B cell (primary cell): ENCODE data around the gene SERPINA9. TPM values are rescaled to one million over a fixed set of nuclear protein-coding genes. Genes with fewer than 3 reads are reported as not detected.

Experiments
- ATAC-seq: fragments of 200-7000 bp; cut with Tn5 transposase; one replicate; pipeline ENCODE4 v1.10.0; 2021; ENCODE audit warnings: low read depth, mild to moderate bottlenecking, moderate number of reproducible peaks, moderate library complexity
- CTCF ChIA-PET: fragments of 350-600 bp; sonication (Branson Sonifier 250); formaldehyde crosslinking; loops from one replicate; lab custom pipeline; 2021; ENCODE audit warnings: antibody characterized with exemption, inconsistent platforms; lab: Charles Lee
- POLR2A ChIA-PET: fragments of 350-600 bp; sonication (Branson Sonifier 250); formaldehyde crosslinking; loops from one replicate; lab custom pipeline; 2021; ENCODE audit warnings: antibody characterized with exemption; lab: Charles Lee
- DNase-seq: peaks from one replicate; pipeline ENCODE4 v3.0.0; 2013
- H2AFZ ChIP-seq: 2 replicates; pipeline ENCODE4 v1.6.1; 2012; ENCODE audit warnings: mild to moderate bottlenecking, low read depth, low read length; ENCODE audit not compliant: insufficient read depth, poor library complexity, severe bottlenecking
- H3K27ac ChIP-seq, 2 donors: 1 replicate in 1 of 2; 2 replicates in 1 of 2; pipeline ENCODE4 v1.5.1; 2012 to 2013; ENCODE audit warnings: low read length in 2 of 2, mild to moderate bottlenecking in 2 of 2, moderate library complexity in 1 of 2
- H3K27me3 ChIP-seq, 4 experiments: fragments of 200-600 bp in 1 of 4; sonication (generic) in 1 of 4; replicated peaks in 1 of 4; 1 replicate in 2 of 4; 2 replicates in 2 of 4; pipeline versions ENCODE4 v1.6.1 to v1.7.0; 2013 to 2016; ENCODE audit warnings: low read length in 3 of 4, mild to moderate bottlenecking in 2 of 4, mixed read lengths in 1 of 4, moderate library complexity in 1 of 4; ENCODE audit not compliant: insufficient read depth in 4 of 4, control insufficient read depth in 3 of 4; ENCODE audit errors: control extremely low read depth in 1 of 4
- H3K36me3 ChIP-seq, 2 experiments: replicated peaks in 1 of 2; 1 replicate in 1 of 2; 2 replicates in 1 of 2; pipeline versions ENCODE4 v1.6.1 to v1.7.1; 2013; ENCODE audit warnings: low read length in 1 of 2; ENCODE audit not compliant: insufficient read depth in 2 of 2, control insufficient read depth in 1 of 2; ENCODE audit errors: control extremely low read depth in 1 of 2, extremely low read depth in 1 of 2
- H3K4me1 ChIP-seq, 2 donors: fragments of 200-600 bp in 1 of 2; sonication (generic) in 1 of 2; 1 replicate in 1 of 2; 2 replicates in 1 of 2; pipeline versions ENCODE4 v1.5.1 to v1.6.1; 2013 to 2017; ENCODE audit warnings: low read length in 2 of 2; ENCODE audit not compliant: control insufficient read depth in 2 of 2, insufficient read depth in 2 of 2
- H3K4me2 ChIP-seq: replicated peaks from 2 replicates; pipeline ENCODE3; 2012; ENCODE audit warnings: mild to moderate bottlenecking, low read depth, low read length; ENCODE audit not compliant: poor library complexity, severe bottlenecking
- H3K4me3 ChIP-seq, 5 experiments: fragments of 200-600 bp in 1 of 5; sonication (generic) in 1 of 5; 1 replicate in 3 of 5; 2 replicates in 2 of 5; pipeline versions ENCODE4 v1.5.1 to v1.7.0; 2011 to 2016; ENCODE audit warnings: low read length in 4 of 5, mild to moderate bottlenecking in 4 of 5, low read depth in 2 of 5, control low read depth in 1 of 5, moderate library complexity in 1 of 5; ENCODE audit not compliant: insufficient read depth in 1 of 5; ENCODE audit errors: control extremely low read depth in 1 of 5, extremely low read depth in 1 of 5
- H3K79me2 ChIP-seq: fragments of 200-600 bp; sonication (generic); one replicate; pipeline ENCODE4 v1.6.0; 2016; ENCODE audit warnings: low read length; ENCODE audit not compliant: control insufficient read depth, insufficient read depth
- H3K9ac ChIP-seq: fragments of 200-600 bp; sonication (generic); 2 replicates; pipeline ENCODE4 v1.6.1; 2017; ENCODE audit warnings: mild to moderate bottlenecking, low read length, moderate library complexity
- H3K9me3 ChIP-seq, 3 donors: one replicate each; pipeline versions ENCODE4 v1.6.1 to v1.7.1; 2013; ENCODE audit warnings: low read length in 2 of 3; ENCODE audit not compliant: control insufficient read depth in 2 of 3, insufficient read depth in 1 of 3; ENCODE audit errors: control extremely low read depth in 1 of 3
- H4K20me1 ChIP-seq: 2 replicates; pipeline ENCODE4 v1.6.0; 2012; ENCODE audit warnings: mild to moderate bottlenecking, low read length; ENCODE audit not compliant: insufficient read depth, control insufficient read depth, poor library complexity, severe bottlenecking
- H3K27ac Mint-ChIP-seq: one replicate; pipeline ENCODE4 v1.8.0; 2021; ENCODE audit warnings: mixed read lengths
- H3K27me3 Mint-ChIP-seq: one replicate; pipeline ENCODE4 v1.8.0; 2021; ENCODE audit warnings: mixed read lengths
- H3K4me1 Mint-ChIP-seq: one replicate; pipeline ENCODE4 v1.8.0; 2021; ENCODE audit warnings: mixed read lengths
- H3K4me3 Mint-ChIP-seq: one replicate; pipeline ENCODE4 v1.8.0; 2021; ENCODE audit warnings: mixed read lengths
- H3K9me3 Mint-ChIP-seq: one replicate; pipeline ENCODE4 v1.8.0; 2022; ENCODE audit warnings: mixed read lengths; ENCODE audit not compliant: insufficient read depth
- CTCF ChIP-seq: fragments of 200-600 bp; IDR thresholded peaks from one replicate; pipeline ENCODE4 v1.8.0; 2022; ENCODE audit warnings: antibody characterized with exemption, mild to moderate bottlenecking
- EZH2 ChIP-seq: IDR thresholded peaks from 2 replicates; pipeline ENCODE4 v1.6.1; 2012; ENCODE audit warnings: borderline replicate concordance, low read depth, mild to moderate bottlenecking, moderate library complexity, low read length; ENCODE audit not compliant: insufficient read depth, poor library complexity, severe bottlenecking
- whole genome bisulfite sequencing: methylation state at CpG from one replicate; pipeline ENCODE4 v1.1.5; 2013; ENCODE audit warnings: missing lambda C conversion rate; ENCODE audit not compliant: insufficient coverage; 5-methylcytosine and 5-hydroxymethylcytosine counted together
- intact Hi-C: fragments of 100-400 bp; cut with micrococcal nuclease; formaldehyde crosslinking; loops from one replicate; pipeline ENCODE4 v1.10.0; 2022
- polyA plus RNA-seq: library from polyadenylated mRNA; depleted of rRNA; stranded (reverse); fragments of >200 nt; gene quantifications from 2 replicates; pipeline ENCODE4 v1.2.3, GENCODE V29; 2012
- total RNA-seq, 2 donors: library from RNA; stranded (reverse); fragments of 120-200 nt in 1 of 2; gene quantifications; 1 replicate in 1 of 2; 2 replicates in 1 of 2; pipeline versions ENCODE4 v1.2.3 to v1.2.4, GENCODE V29; 2013 to 2022

SERPINA9 gene
- total and polyA plus RNA-seq, 2 donors (not counting 1 experiment from before 2014, with no cell fraction given): 0.74 TPM; not detected in 1

DNA sequence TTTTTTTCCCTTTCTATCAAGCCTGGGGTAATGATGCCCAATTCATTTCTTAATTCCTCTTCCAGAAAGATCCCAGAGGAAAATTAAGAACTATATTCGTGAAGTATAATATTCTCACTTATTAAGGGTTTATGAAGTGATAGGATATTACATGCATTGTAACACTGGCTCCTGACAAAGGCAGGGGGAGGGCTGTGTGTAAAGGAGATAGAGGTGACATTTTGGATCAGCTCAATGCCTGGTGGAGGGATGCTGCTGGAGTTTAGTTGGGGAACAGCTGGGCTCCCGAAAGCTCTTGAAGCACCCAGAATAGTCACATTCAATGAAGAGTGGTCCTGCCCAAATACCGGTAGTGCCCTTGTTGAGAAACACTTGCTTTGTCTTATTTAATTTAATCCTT lies 24.2 kb downstream of the SERPINA9 start:
- Histone ChIP-seq H3K9ac (no peak overlapping the region), H3K36me3 (no peaks in the 10 kb centered on the region), H3K27ac (no peak overlapping the region), H3K9me3 (peaks cover 0 to 5% (median 0%) of the 10 kb centered on the region in 3 donors), H2AFZ (no peak overlapping the region), H4K20me1 (no peaks in the 10 kb centered on the region), H3K4me2 (no peak overlapping the region), H3K4me1 (no peaks in the 10 kb centered on the region), H3K4me3 (no peak overlapping the region), H3K27me3 (peaks cover 0 to 1% (median 0%) of the 10 kb centered on the region in 4 experiments), H3K79me2 (no peaks in the 10 kb centered on the region)
- whole genome bisulfite sequencing: 29% methylated on average over 1 of the region's 3 CpGs
- peaks cover 2% of the 10 kb centered on the region for H3K9me3 Mint-ChIP-seq
- CTCF ChIA-PET: no interaction called here
- H3K27me3 Mint-ChIP-seq: peaks cover 7% of the 10 kb centered on the region
- no peak for TF ChIP-seq EZH2
- no peak for TF ChIP-seq CTCF
- no peak overlapping the region for H3K27ac Mint-ChIP-seq
- ATAC-seq (no peak), DNase-seq (no peak)
- peaks cover 3% of the 10 kb centered on the region for H3K4me1 Mint-ChIP-seq
- H3K4me3 Mint-ChIP-seq: no peak overlapping the region
- POLR2A ChIA-PET: no interaction called here
- intact Hi-C loops: no loop called here

- Mint-ChIP-seq H3K4me1 (peaks cover 3% of the 10 kb centered on the region), H3K27ac (no peak overlapping the region), H3K27me3 (peaks cover 7% of the 10 kb centered on the region), H3K4me3 (no peak overlapping the region), H3K9me3 (no peaks in the 10 kb centered on the region)
- no peak for ATAC-seq
- CTCF ChIA-PET: no interaction called here
- WGBS: 5% methylated on average over 3 of the region's 8 CpGs
- Histone ChIP-seq H3K4me1 (no peaks in the 10 kb centered on the region), H3K27me3 (no peaks in the 10 kb centered on the region), H3K9ac (no peak overlapping the region), H3K79me2 (no peaks in the 10 kb centered on the region), H3K4me2 (no peak overlapping the region), H3K36me3 (no peaks in the 10 kb centered on the region), H3K4me3 (no peak overlapping the region), H3K27ac (no peak overlapping the region), H3K9me3 (peaks cover 0 to 5% (median 0%) of the 10 kb centered on the region in 3 donors), H2AFZ (no peak overlapping the region), H4K20me1 (no peaks in the 10 kb centered on the region)
- TF ChIP-seq EZH2 (no peak), CTCF (no peak)
- intact Hi-C loops: no loop called here
- POLR2A ChIA-PET: no interaction called here
- DNase-seq: no peak
These were observed 24.8 kb downstream of the SERPINA9 start for GRCh38 chr14:94451091-94451771.
